GM12874 (cell line): ENCODE results near the gene DOCK4.

ENCODE experiments used
- CTCF ChIP-seq: IDR thresholded peaks from 2 replicates; pipeline ENCODE4 v1.5.1; 2011; ENCODE audit warnings: low read depth, mild to moderate bottlenecking, control low read depth, low read length, moderate library complexity; ENCODE audit not compliant: insufficient read depth

Gene DOCK4

GRCh38 chr7:111927353-111928019, 278.7 kb downstream of the DOCK4 start:
- TF ChIP-seq CTCF, result no peak

GRCh38 chr7:111920329-111920728, 285.9 kb downstream of the DOCK4 start:
- no peak for TF ChIP-seq CTCF

- TF ChIP-seq CTCF, result no peak
Observed at GRCh38 chr7:111919631-111920179, 286.5 kb downstream of the DOCK4 start.

GRCh38 chr7:111919164-111919563, 287.0 kb downstream of the DOCK4 start:
- no peak for TF ChIP-seq CTCF

- no peak for TF ChIP-seq CTCF
Observed at GRCh38 chr7:111918461-111918860, 287.7 kb downstream of the DOCK4 start.

- no peak for TF ChIP-seq CTCF
Observed at GRCh38 chr7:111914291-111914690, 291.9 kb downstream of the DOCK4 start.

- TF ChIP-seq CTCF, result no peak
Observed at GRCh38 chr7:111911166-111911961, 294.8 kb downstream of the DOCK4 start.
